Sigmoid colon (tissue), 4 donors: ENCODE data around the gene RBM26.

Experiments
- EP300 ChIP-seq, 4 donors: sonication (generic); formaldehyde crosslinking; IDR thresholded peaks; one replicate each; pipeline ENCODE4 v1.6.1; 2017; ENCODE audit warnings: antibody characterized with exemption in 4 of 4
- POLR2AphosphoS5 ChIP-seq, 4 donors: sonication (generic); formaldehyde crosslinking; IDR thresholded peaks; one replicate each; pipeline ENCODE4 v1.6.1; 2017; ENCODE audit warnings: antibody characterized with exemption in 4 of 4

DNA sequence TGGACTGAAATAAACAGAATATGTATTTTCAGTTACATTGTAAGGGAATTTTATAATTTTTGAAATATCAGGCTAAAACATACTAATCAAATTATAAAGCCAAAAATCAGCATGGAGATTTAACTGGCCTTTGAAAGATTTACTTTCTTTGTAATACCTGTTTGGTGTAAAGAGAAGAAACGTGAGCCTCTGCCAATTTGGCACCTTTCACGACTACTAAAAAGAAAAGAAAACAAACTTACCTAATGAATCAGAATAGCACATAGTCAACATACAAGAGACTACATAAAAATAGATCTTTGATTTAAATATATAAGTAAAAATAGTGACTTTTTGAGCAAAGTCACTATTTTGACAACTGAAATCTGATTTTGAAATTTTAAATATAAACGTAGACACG lies 87.4 kb downstream of the RBM26 start:
- TF ChIP-seq POLR2AphosphoS5 (IDR thresholded peaks at IDR 0.05) = no peak
- no peak for TF ChIP-seq EP300 (IDR thresholded peaks at IDR 0.05)
